Right atrium auricular region (tissue), 2 donors: ENCODE data around the gene INKA2. TPM values are rescaled to one million over a fixed set of nuclear protein-coding genes. Genes with fewer than 3 reads are reported as not detected.

Experiments
- DNase-seq: peaks from one replicate; pipeline ENCODE4 v3.0.0-alpha.2; 2019; ENCODE audit warnings: low spot score
- H3K27ac ChIP-seq, 2 donors: fragments of 200-600 bp; sonication (generic); 1 replicate in 1 of 2; 2 replicates in 1 of 2; pipeline ENCODE4 v1.5.1; 2016 to 2019
- H3K27me3 ChIP-seq, 2 donors: fragments of 200-600 bp; sonication (generic); one replicate each; pipeline versions ENCODE4 v1.5.1 to v1.6.0; 2017 to 2019
- H3K36me3 ChIP-seq: fragments of 200-600 bp; sonication (generic); one replicate; pipeline ENCODE4 v1.5.1; 2016
- H3K4me1 ChIP-seq, 2 donors: fragments of 200-600 bp; sonication (generic); one replicate each; pipeline versions ENCODE4 v1.5.1 to v1.6.0; 2017 to 2019
- H3K4me3 ChIP-seq, 2 donors: fragments of 200-600 bp; sonication (generic); 1 replicate in 1 of 2; 2 replicates in 1 of 2; pipeline ENCODE4 v1.5.1; 2017 to 2019; ENCODE audit warnings: mild to moderate bottlenecking in 1 of 2, moderate library complexity in 1 of 2
- H3K9me3 ChIP-seq, 2 donors: fragments of 200-600 bp; sonication (generic); one replicate each; pipeline ENCODE4 v1.5.1; 2019
- CTCF ChIP-seq, 2 donors: fragments of 200-600 bp; sonication (generic); IDR thresholded peaks; one replicate each; pipeline ENCODE4 v1.5.1; 2019; ENCODE audit warnings: antibody characterized with exemption in 2 of 2
- total RNA-seq, 2 donors: library from RNA; depleted of rRNA; stranded (reverse); fragments of >200 nt; gene quantifications; one replicate each; pipeline ENCODE4 v1.1.0, GENCODE V29; 2016

The INKA2 gene
- total RNA-seq, 2 donors from 2014 or later = 17.3 to 23.4 TPM

DNA sequence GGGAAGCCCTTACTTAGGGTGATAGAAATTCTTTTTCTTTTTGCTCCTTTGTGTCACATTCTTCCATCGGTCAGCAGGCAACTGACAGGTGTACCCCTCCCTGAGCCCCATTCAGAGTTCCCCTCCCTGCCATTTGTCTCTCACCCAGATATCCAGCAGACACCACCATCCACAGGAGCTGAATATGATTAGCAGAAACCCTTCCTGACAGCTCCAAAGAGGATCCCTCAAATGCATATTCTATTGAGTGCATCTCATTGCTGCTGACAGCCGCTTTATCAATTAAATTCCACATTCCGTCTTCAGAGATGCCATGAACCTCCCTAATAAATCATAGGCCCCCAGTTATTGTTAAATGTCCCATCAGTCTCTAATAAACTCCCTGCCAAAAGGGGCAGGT is 10.4 kb upstream of the INKA2 start:
- no peaks in the 10 kb centered on the region for H3K36me3 ChIP-seq
- H3K4me1 ChIP-seq = peaks cover 0 to 24% of the 10 kb centered on the region in 2 donors
- no peak overlapping the region for H3K27ac ChIP-seq
- no peaks in the 10 kb centered on the region for H3K27me3 ChIP-seq
- H3K4me3 ChIP-seq = no peak overlapping the region
- no peak for DNase-seq
- TF ChIP-seq CTCF (IDR thresholded peaks at IDR 0.05) = no peak
- H3K9me3 ChIP-seq = no peaks in the 10 kb centered on the region

DNA sequence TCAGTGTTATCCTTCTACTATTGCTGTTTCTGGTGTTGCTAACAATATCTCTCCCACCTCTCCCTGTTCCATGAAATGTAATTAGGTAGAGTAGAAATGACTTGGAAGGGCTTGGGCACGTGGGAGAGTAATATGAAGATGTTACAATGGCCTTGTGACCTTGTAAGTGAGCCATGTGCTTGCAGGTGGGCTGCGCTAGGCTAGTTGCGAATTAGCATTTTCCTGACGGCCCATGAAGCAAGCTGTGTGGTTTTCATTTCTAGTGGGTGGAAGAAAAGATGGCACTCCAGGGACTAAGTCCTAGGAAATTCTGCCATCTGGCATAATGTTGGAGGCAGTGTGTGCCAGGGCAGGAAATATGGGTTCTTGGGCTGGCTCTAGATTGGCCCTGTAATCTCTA is 8.8 kb upstream of the INKA2 start:
- TF ChIP-seq CTCF (IDR thresholded peaks at IDR 0.05) = no peak
- Histone ChIP-seq H3K4me1 (peaks cover 0 to 35% of the 10 kb centered on the region in 2 donors), H3K27ac (no peak overlapping the region), H3K27me3 (no peaks in the 10 kb centered on the region), H3K9me3 (no peaks in the 10 kb centered on the region), H3K4me3 (no peak overlapping the region), H3K36me3 (no peaks in the 10 kb centered on the region)
- no peak for DNase-seq

- H3K27ac ChIP-seq = no peak overlapping the region
- H3K27me3 ChIP-seq = no peaks in the 10 kb centered on the region
- H3K4me3 ChIP-seq = no peak overlapping the region
- TF ChIP-seq CTCF (IDR thresholded peaks at IDR 0.05) = peak; percentile 31 to 76
- peaks cover 0 to 42% of the 10 kb centered on the region in 2 donors for H3K4me1 ChIP-seq
- peak; percentile 68 for DNase-seq
- H3K9me3 ChIP-seq = no peaks in the 10 kb centered on the region
- H3K36me3 ChIP-seq = no peaks in the 10 kb centered on the region
Measured at GRCh38 chr1:111747282-111747734, 8.1 kb upstream of the INKA2 start.

DNA sequence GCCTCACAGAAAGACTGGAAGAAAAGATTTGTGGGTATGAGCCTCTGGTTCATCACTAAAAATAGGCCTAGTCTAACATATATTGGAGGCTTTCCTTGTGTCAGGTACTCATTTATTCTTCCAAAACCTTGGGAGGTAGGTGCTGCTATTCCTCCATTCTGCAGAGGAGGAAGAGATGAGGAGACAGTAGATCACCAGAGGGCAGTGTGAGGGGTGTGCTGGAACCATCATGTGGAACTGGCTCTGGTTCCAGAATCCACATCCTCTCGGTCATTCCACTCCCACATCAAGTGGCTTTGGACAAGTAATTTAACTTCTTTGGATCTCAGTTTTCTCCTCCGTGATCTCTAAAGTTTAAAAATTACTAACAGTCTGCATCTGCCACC is 7.4 kb upstream of the INKA2 start:
- H3K27me3 ChIP-seq = no peaks in the 10 kb centered on the region
- no peak overlapping the region for H3K27ac ChIP-seq
- TF ChIP-seq CTCF (IDR thresholded peaks at IDR 0.05) = no peak
- DNase-seq = no peak
- no peak overlapping the region for H3K4me3 ChIP-seq
- no peaks in the 10 kb centered on the region for H3K36me3 ChIP-seq
- no peaks in the 10 kb centered on the region for H3K9me3 ChIP-seq
- H3K4me1 ChIP-seq = peaks cover 0 to 47% of the 10 kb centered on the region in 2 donors

- Histone ChIP-seq H3K27ac (peak overlapping the region in 1 of 2 donors; percentile 73), H3K4me3 (no peak overlapping the region), H3K36me3 (no peaks in the 10 kb centered on the region), H3K27me3 (no peaks in the 10 kb centered on the region), H3K4me1 (peaks cover 0 to 54% of the 10 kb centered on the region in 2 donors), H3K9me3 (no peaks in the 10 kb centered on the region)
- no peak for DNase-seq
- no peak for TF ChIP-seq CTCF (IDR thresholded peaks at IDR 0.05)
Measured at GRCh38 chr1:111745675-111746613, 6.7 kb upstream of the INKA2 start.
